ENCODE data around the gene SYT1. TPM values are rescaled to one million over a fixed set of nuclear protein-coding genes. Genes with fewer than 3 reads are reported as not detected.

SYT1 gene
- total RNA-seq, 1 experiment from 2014 or later = 1.3 TPM

DNA sequence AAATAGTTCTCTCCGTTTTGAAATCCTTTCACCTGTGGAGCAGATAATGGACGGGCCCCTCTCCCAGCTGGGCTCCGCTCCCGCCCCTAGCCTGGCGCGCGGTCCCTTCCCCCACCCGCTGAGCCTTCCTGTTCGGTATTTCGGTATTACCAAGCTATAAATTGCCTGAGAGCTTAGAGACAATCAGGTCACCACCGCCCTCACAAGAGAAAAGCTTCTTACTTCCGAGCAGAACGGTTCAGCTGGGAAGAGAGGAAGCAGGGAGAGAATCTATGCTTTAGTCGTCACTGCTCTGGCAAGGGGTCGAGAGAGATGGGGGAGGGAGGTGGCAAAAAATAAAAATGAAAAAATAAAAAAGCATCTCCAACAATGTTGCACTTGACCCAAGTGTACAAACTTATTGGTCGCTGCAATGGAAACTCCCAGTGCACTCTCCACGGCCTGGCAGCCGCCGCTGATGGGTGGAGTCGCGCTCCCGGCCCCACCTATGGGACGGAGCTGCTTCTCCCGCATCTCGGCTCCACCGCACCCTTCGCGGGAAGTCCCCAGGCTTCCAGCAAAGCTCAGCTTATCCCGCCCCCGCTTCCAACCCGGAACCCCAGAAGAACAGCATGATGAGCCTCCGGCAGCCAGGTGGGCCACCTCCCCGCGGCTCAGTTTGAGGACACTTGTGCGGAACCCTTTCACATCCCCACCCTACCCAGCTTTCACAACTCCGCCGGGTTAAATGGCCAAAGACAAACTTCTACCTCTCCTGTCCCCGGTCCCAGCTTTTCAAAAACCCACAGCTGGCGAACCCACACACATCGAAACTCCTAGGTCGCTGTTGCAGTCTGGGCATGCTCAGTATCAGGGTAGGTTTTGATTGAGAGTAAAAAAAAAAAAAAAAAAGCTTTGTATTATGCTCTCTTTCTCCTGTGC is 832 bp upstream of the SYT1 start:
- intact Hi-C loops (cut with micrococcal nuclease; ENCODE audit: unreplicated experiment) = no loop called here
- peaks cover 20% of the 10 kb centered on the region for H3K36me3 Mint-ChIP-seq (ENCODE audit: insufficient read depth, unreplicated experiment)
- H3K4me1 Mint-ChIP-seq (ENCODE audit: low read depth, unreplicated experiment) = no peaks in the 10 kb centered on the region
- BruUV-seq (replicated peaks) = no TSS peak
- CTCF ChIA-PET = interaction anchor here (0.6 to 2.0 kb wide), 7 partner anchors 10 to 155 kb away, joined by 3 to 5 read pairs (median 3); no protein-coding TSS in a partner anchor
- no peaks in the 10 kb centered on the region for H3K9me3 Mint-ChIP-seq (ENCODE audit: low read depth, unreplicated experiment)
- peak overlapping the region; percentile 95 for H3K4me3 Mint-ChIP-seq (ENCODE audit: low read depth, unreplicated experiment)
- no peaks in the 10 kb centered on the region for H3K27me3 Mint-ChIP-seq (ENCODE audit: unreplicated experiment)
- TF ChIP-seq, protein P1, sequence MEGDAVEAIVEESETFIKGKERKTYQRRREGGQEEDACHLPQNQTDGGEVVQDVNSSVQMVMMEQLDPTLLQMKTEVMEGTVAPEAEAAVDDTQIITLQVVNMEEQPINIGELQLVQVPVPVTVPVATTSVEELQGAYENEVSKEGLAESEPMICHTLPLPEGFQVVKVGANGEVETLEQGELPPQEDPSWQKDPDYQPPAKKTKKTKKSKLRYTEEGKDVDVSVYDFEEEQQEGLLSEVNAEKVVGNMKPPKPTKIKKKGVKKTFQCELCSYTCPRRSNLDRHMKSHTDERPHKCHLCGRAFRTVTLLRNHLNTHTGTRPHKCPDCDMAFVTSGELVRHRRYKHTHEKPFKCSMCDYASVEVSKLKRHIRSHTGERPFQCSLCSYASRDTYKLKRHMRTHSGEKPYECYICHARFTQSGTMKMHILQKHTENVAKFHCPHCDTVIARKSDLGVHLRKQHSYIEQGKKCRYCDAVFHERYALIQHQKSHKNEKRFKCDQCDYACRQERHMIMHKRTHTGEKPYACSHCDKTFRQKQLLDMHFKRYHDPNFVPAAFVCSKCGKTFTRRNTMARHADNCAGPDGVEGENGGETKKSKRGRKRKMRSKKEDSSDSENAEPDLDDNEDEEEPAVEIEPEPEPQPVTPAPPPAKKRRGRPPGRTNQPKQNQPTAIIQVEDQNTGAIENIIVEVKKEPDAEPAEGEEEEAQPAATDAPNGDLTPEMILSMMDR (IDR thresholded peaks at IDR 0.05; ENCODE audit: unreplicated experiment) = no peak
- peak overlapping the region; percentile 87 for H3K27ac Mint-ChIP-seq (ENCODE audit: unreplicated experiment)
- DNase-seq = peak; percentile 72

- no peaks in the 10 kb centered on the region for H3K9me3 Mint-ChIP-seq (ENCODE audit: low read depth, unreplicated experiment)
- TF ChIP-seq, protein P1 (IDR thresholded peaks at IDR 0.05; ENCODE audit: unreplicated experiment) = no peak
- intact Hi-C loops (cut with micrococcal nuclease; ENCODE audit: unreplicated experiment) = no loop called here
- H3K4me3 Mint-ChIP-seq (ENCODE audit: low read depth, unreplicated experiment) = peak overlapping the region; percentile 95
- DNase-seq = no peak
- no peaks in the 10 kb centered on the region for H3K4me1 Mint-ChIP-seq (ENCODE audit: low read depth, unreplicated experiment)
- H3K27me3 Mint-ChIP-seq (ENCODE audit: unreplicated experiment) = no peaks in the 10 kb centered on the region
- CTCF ChIA-PET = interaction anchor here (0.6 to 1.2 kb wide), 4 partner anchors 55 to 154 kb away, joined by 3 read pairs; no protein-coding TSS in a partner anchor
- no peak overlapping the region for H3K27ac Mint-ChIP-seq (ENCODE audit: unreplicated experiment)
- BruUV-seq (replicated peaks) = no TSS peak
- peaks cover 20% of the 10 kb centered on the region for H3K36me3 Mint-ChIP-seq (ENCODE audit: insufficient read depth, unreplicated experiment)
These were observed 393 bp downstream of the SYT1 start for GRCh38 chr12:78864870-78865463.

GRCh38 chr12:78865516-78865915 is 942 bp downstream of the SYT1 start:
- Mint-ChIP-seq H3K4me1 (ENCODE audit: low read depth, unreplicated experiment) (no peaks in the 10 kb centered on the region), H3K9me3 (ENCODE audit: low read depth, unreplicated experiment) (no peaks in the 10 kb centered on the region), H3K4me3 (ENCODE audit: low read depth, unreplicated experiment) (peak overlapping the region; percentile 95), H3K27me3 (ENCODE audit: unreplicated experiment) (no peaks in the 10 kb centered on the region), H3K27ac (ENCODE audit: unreplicated experiment) (no peak overlapping the region), H3K36me3 (ENCODE audit: insufficient read depth, unreplicated experiment) (peaks cover 20% of the 10 kb centered on the region)
- CTCF ChIA-PET = interaction anchor here (0.6 to 0.8 kb wide), 3 partner anchors 55 to 632 kb away, joined by 3 to 6 read pairs (median 3); no protein-coding TSS in a partner anchor
- no TSS peak for BruUV-seq (replicated peaks)
- TF ChIP-seq, protein P1 (IDR thresholded peaks at IDR 0.05; ENCODE audit: unreplicated experiment) = no peak
- intact Hi-C loops (cut with micrococcal nuclease; ENCODE audit: unreplicated experiment) = no loop called here
- DNase-seq = no peak

DNA sequence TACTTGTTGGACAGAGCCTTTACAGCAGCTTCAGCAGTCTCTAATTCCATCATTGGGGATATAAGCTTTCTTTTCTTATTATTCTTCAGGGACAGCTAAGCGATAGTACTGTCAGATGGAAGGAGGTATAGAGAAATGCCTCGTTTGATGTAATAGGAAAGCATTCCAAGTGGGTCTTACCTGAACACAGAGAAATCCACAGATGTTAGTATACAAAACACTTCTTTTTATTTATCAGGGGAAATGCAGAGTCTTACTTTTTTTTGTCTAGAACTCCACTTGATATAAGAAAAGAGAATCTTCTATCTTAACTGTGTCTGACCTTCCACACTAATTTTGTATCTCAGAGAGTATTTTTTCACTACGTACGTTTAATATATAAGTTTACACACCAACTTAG is 1.9 kb downstream of the SYT1 start:
- TF ChIP-seq, protein P1 (IDR thresholded peaks at IDR 0.05; ENCODE audit: unreplicated experiment) = no peak
- Mint-ChIP-seq H3K9me3 (ENCODE audit: low read depth, unreplicated experiment) (no peaks in the 10 kb centered on the region), H3K4me3 (ENCODE audit: low read depth, unreplicated experiment) (no peak overlapping the region), H3K27me3 (ENCODE audit: unreplicated experiment) (no peaks in the 10 kb centered on the region), H3K4me1 (ENCODE audit: low read depth, unreplicated experiment) (no peaks in the 10 kb centered on the region), H3K36me3 (ENCODE audit: insufficient read depth, unreplicated experiment) (peaks cover 20% of the 10 kb centered on the region), H3K27ac (ENCODE audit: unreplicated experiment) (no peak overlapping the region)
- BruUV-seq (replicated peaks) = no TSS peak
- DNase-seq = no peak
- CTCF ChIA-PET = no interaction called here
- intact Hi-C loops (cut with micrococcal nuclease; ENCODE audit: unreplicated experiment) = no loop called here

Measured in Calu3 (cell line).